K562 (cell line): ENCODE results near the gene AP3B2. TPM values are rescaled to one million over a fixed set of nuclear protein-coding genes. Genes with fewer than 3 reads are reported as not detected.

Experiments
- ARNT ChIP-seq, 2 experiments: fragments of 450-650 bp; IDR thresholded peaks; 2 replicates each; pipeline ENCODE4 v1.6.1; 2016; ENCODE audit warnings: mild to moderate bottlenecking in 1 of 2
- ASH1L ChIP-seq: fragments of 450-650 bp; IDR thresholded peaks from 2 replicates; pipeline ENCODE4 v1.6.1; 2018; ENCODE audit warnings: borderline replicate concordance, mild to moderate bottlenecking, low read depth; ENCODE audit not compliant: partially characterized antibody
- COPS2 ChIP-seq: fragments of 450-650 bp; conservative IDR thresholded peaks from 2 replicates; pipeline ENCODE4 v1.6.1; 2016; ENCODE audit warnings: mild to moderate bottlenecking, moderate library complexity
- NFYB ChIP-seq: IDR thresholded peaks from 2 replicates; pipeline ENCODE4 v1.6.1; 2011; ENCODE audit warnings: mild to moderate bottlenecking, moderate library complexity; ENCODE audit not compliant: insufficient read length; ENCODE audit errors: extremely low read depth
- NONO ChIP-seq, 2 experiments: fragments of 200-400 bp in 1 of 2; fragments of 450-650 bp in 1 of 2; formaldehyde crosslinking in 1 of 2; IDR thresholded peaks; 2 replicates each; pipeline ENCODE4 v1.6.1; 2017; ENCODE audit warnings: low read depth in 2 of 2, mild to moderate bottlenecking in 2 of 2, moderate library complexity in 2 of 2, low read length in 1 of 2
- NR1H2 ChIP-seq: sonication (generic); formaldehyde crosslinking; IDR thresholded peaks from 2 replicates; pipeline ENCODE4 v1.4.0; 2020; ENCODE audit warnings: mild to moderate bottlenecking, missing genetic modification reagents
- SPI1 ChIP-seq: IDR thresholded peaks from 2 replicates; pipeline ENCODE4 v1.6.1; 2011; ENCODE audit warnings: low read depth, low read length, control low read depth, borderline replicate concordance
- SRF ChIP-seq, 2 experiments: fragments of 250-450, 450-650 bp in 1 of 2; sonication (Bioruptor Pico) in 1 of 2; sonication (generic) in 1 of 2; formaldehyde crosslinking; IDR thresholded peaks; 2 replicates each; pipeline versions ENCODE4 v1.5.0 to v1.5.1; 2020 to 2022; ENCODE audit warnings: mild to moderate bottlenecking in 1 of 2, missing genetic modification reagents in 1 of 2
- ZKSCAN1 ChIP-seq: fragments of 150-350 bp; IDR thresholded peaks from 2 replicates; pipeline ENCODE4 v1.6.1; 2016; ENCODE audit warnings: low read depth, low read length
- ZNF143 ChIP-seq: sonication (generic); formaldehyde crosslinking; IDR thresholded peaks from 2 replicates; pipeline ENCODE4 v1.9.0; 2022; ENCODE audit warnings: mild to moderate bottlenecking, missing genetic modification reagents
- ZNF232 ChIP-seq: sonication (generic); formaldehyde crosslinking; IDR thresholded peaks from 2 replicates; pipeline ENCODE4 v1.8.0; 2022; ENCODE audit warnings: mild to moderate bottlenecking, missing genetic modification reagents
- polyA plus RNA-seq, 8 experiments: library from polyadenylated mRNA; depleted of rRNA in 4 of 8; stranded (reverse) in 5 of 8; unstranded in 3 of 8; fragments of >200 nt; fragmentation: Nextera tagmentation in 2 of 8; fragmentation: Illumina TruSeq in 1 of 8; extraction: Ambion mirVana in 2 of 8; extraction: Trizol in 1 of 8; gene quantifications; 2 replicates each; pipeline versions ENCODE4 v1.2.1 to v1.2.3, GENCODE V29; 2011 to 2014; ENCODE audit warnings: inconsistent platforms in 1 of 8, missing spikeins in 1 of 8
- total RNA-seq, 7 experiments: library from RNA; depleted of rRNA in 6 of 7; stranded (reverse); fragments of >200 nt in 6 of 7; fragmentation: Illumina TruSeq in 2 of 7; extraction: Trizol in 2 of 7; gene quantifications; 2 replicates each; pipeline versions ENCODE4 v1.2.1 to v1.2.3, GENCODE V29; 2011 to 2021; ENCODE audit warnings: low replicate concordance in 1 of 7
- TF ChIP-seq, protein P1 (sequence below), 2 experiments: fragments of 150-350 bp in 1 of 2; IDR thresholded peaks; 2 replicates each; pipeline ENCODE4 v1.6.1; 2012 to 2016; ENCODE audit warnings: low read depth in 2 of 2, low read length in 2 of 2, mild to moderate bottlenecking in 1 of 2, moderate library complexity in 1 of 2
- TF ChIP-seq, protein P2 (sequence below): fragments of 250-450 bp; sonication (Bioruptor Pico); IDR thresholded peaks from 2 replicates; pipeline ENCODE4 v1.5.0; 2022; ENCODE audit warnings: mild to moderate bottlenecking
- TF ChIP-seq, protein P3 (sequence below): fragments of 250-450 bp; sonication (Bioruptor Pico); IDR thresholded peaks from 2 replicates; pipeline ENCODE4 v1.8.0; 2021; ENCODE audit warnings: borderline replicate concordance, mild to moderate bottlenecking, moderate library complexity; ENCODE audit not compliant: poor library complexity, severe bottlenecking
- TF ChIP-seq, protein P4 (sequence below): fragments of 250-450 bp; sonication (Bioruptor Pico); IDR thresholded peaks from 2 replicates; pipeline ENCODE4 v1.4.0; 2020; ENCODE audit warnings: mild to moderate bottlenecking
- TF ChIP-seq, protein P5 (sequence below): fragments of 450-650 bp; IDR thresholded peaks from 2 replicates; pipeline ENCODE4 v1.6.1; 2017; ENCODE audit warnings: antibody characterized with exemption

Gene AP3B2
- total and polyA plus RNA-seq, 9 of the 15 experiments (the other 6 are each of a cell fraction or from before 2014, with no cell fraction given) = 0.03 to 0.15 (median 0.10) TPM; not detected in 2

DNA sequence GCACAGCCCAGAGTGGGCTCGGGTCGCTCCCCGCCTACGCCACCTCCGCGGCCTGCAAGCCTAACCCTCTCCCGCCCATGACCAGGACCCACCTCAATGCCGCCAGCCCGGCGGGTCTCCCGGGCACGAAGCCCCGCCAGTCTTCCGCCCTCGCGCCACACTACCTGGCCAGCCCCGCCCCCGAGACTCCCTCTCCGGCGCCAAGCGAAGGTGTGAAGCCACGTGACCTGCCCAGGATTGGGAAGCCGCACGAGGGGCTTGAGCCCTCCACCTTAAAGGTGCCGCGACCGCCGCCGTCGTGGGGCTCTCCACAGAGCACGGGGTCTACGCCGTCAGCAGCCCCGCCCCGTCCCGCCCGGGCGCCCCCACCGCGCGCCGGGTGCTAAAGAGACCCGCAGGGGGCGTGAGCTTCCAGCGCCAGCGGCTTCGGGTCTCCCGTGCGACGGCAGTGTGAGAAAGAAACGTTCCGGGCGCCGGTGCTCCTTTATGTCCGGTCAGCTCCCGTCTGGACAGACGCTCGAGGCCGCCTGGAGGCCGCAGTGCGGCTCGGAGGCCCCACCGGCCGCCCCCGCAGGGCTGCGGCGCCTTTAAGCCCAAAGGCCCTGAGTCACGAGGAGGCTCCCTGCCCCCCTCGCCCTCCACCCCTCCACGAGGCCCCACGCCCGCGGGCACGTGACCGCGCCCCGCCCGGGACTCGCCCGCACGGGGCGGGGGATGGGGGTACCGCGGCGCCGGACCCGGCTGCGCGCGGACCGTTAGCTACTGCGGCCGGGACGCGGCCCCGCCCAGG is 62.4 kb downstream of the AP3B2 start, which contains the start of gene CPEB1 (continued):
- TF ChIP-seq, protein P1, sequence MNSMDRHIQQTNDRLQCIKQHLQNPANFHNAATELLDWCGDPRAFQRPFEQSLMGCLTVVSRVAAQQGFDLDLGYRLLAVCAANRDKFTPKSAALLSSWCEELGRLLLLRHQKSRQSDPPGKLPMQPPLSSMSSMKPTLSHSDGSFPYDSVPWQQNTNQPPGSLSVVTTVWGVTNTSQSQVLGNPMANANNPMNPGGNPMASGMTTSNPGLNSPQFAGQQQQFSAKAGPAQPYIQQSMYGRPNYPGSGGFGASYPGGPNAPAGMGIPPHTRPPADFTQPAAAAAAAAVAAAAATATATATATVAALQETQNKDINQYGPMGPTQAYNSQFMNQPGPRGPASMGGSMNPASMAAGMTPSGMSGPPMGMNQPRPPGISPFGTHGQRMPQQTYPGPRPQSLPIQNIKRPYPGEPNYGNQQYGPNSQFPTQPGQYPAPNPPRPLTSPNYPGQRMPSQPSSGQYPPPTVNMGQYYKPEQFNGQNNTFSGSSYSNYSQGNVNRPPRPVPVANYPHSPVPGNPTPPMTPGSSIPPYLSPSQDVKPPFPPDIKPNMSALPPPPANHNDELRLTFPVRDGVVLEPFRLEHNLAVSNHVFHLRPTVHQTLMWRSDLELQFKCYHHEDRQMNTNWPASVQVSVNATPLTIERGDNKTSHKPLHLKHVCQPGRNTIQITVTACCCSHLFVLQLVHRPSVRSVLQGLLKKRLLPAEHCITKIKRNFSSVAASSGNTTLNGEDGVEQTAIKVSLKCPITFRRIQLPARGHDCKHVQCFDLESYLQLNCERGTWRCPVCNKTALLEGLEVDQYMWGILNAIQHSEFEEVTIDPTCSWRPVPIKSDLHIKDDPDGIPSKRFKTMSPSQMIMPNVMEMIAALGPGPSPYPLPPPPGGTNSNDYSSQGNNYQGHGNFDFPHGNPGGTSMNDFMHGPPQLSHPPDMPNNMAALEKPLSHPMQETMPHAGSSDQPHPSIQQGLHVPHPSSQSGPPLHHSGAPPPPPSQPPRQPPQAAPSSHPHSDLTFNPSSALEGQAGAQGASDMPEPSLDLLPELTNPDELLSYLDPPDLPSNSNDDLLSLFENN (IDR thresholded peaks at IDR 0.05; ENCODE audit: low read depth in 2 of 2, low read length in 2 of 2) = no peak
- no peak for TF ChIP-seq COPS2
- TF ChIP-seq NONO (IDR thresholded peaks at IDR 0.05; ENCODE audit: low read depth in 2 of 2, low read length in 1 of 2) = peak in 1 of 2 experiments; percentile 80; a peak in 1 of 4 replicates
- peak; percentile 84 for TF ChIP-seq ZNF232 (CRISPR knock-in tag)
- TF ChIP-seq ZNF143 (CRISPR knock-in tag) = no peak
- TF ChIP-seq, protein P2, sequence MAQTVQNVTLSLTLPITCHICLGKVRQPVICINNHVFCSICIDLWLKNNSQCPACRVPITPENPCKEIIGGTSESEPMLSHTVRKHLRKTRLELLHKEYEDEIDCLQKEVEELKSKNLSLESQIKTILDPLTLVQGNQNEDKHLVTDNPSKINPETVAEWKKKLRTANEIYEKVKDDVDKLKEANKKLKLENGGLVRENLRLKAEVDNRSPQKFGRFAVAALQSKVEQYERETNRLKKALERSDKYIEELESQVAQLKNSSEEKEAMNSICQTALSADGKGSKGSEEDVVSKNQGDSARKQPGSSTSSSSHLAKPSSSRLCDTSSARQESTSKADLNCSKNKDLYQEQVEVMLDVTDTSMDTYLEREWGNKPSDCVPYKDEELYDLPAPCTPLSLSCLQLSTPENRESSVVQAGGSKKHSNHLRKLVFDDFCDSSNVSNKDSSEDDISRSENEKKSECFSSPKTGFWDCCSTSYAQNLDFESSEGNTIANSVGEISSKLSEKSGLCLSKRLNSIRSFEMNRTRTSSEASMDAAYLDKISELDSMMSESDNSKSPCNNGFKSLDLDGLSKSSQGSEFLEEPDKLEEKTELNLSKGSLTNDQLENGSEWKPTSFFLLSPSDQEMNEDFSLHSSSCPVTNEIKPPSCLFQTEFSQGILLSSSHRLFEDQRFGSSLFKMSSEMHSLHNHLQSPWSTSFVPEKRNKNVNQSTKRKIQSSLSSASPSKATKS (CRISPR knock-in tag) = no peak
- TF ChIP-seq, protein P3, sequence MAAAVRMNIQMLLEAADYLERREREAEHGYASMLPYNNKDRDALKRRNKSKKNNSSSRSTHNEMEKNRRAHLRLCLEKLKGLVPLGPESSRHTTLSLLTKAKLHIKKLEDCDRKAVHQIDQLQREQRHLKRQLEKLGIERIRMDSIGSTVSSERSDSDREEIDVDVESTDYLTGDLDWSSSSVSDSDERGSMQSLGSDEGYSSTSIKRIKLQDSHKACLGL = peak; percentile 17
- TF ChIP-seq NFYB = no peak
- no peak for TF ChIP-seq ASH1L
- TF ChIP-seq, protein P4, sequence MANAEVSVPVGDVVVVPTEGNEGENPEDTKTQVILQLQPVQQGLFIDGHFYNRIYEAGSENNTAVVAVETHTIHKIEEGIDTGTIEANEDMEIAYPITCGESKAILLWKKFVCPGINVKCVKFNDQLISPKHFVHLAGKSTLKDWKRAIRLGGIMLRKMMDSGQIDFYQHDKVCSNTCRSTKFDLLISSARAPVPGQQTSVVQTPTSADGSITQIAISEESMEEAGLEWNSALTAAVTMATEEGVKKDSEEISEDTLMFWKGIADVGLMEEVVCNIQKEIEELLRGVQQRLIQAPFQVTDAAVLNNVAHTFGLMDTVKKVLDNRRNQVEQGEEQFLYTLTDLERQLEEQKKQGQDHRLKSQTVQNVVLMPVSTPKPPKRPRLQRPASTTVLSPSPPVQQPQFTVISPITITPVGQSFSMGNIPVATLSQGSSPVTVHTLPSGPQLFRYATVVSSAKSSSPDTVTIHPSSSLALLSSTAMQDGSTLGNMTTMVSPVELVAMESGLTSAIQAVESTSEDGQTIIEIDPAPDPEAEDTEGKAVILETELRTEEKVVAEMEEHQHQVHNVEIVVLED (CRISPR knock-in tag) = peak; percentile 77
- no peak for TF ChIP-seq SRF (CRISPR knock-in tag; IDR thresholded peaks at IDR 0.05)
- TF ChIP-seq NR1H2 = no peak
- no peak for TF ChIP-seq SPI1
- no peak for TF ChIP-seq ARNT (IDR thresholded peaks at IDR 0.05)
- TF ChIP-seq, protein P5, sequence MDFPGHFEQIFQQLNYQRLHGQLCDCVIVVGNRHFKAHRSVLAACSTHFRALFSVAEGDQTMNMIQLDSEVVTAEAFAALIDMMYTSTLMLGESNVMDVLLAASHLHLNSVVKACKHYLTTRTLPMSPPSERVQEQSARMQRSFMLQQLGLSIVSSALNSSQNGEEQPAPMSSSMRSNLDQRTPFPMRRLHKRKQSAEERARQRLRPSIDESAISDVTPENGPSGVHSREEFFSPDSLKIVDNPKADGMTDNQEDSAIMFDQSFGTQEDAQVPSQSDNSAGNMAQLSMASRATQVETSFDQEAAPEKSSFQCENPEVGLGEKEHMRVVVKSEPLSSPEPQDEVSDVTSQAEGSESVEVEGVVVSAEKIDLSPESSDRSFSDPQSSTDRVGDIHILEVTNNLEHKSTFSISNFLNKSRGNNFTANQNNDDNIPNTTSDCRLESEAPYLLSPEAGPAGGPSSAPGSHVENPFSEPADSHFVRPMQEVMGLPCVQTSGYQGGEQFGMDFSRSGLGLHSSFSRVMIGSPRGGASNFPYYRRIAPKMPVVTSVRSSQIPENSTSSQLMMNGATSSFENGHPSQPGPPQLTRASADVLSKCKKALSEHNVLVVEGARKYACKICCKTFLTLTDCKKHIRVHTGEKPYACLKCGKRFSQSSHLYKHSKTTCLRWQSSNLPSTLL = no peak
- no peak for TF ChIP-seq ZKSCAN1
